ENCODE data around the gene OR5I1. TPM values are rescaled to one million over a fixed set of nuclear protein-coding genes. Genes with fewer than 3 reads are reported as not detected.
"Not testable (repeated sequence)": the region's sequence is repeated elsewhere in the genome, so short reads cannot be mapped to it uniquely, and the experiment has no call there.

Gene OR5I1
- total and polyA plus RNA-seq, 8 donors, result not detected

GRCh38 chr11:55920537-55920936 lies 15.7 kb downstream of the OR5I1 start:
- H3K27ac ChIP-seq, result no peak overlapping the region
- TF ChIP-seq POLR2A (IDR thresholded peaks at IDR 0.05) (no peak), EP300 (IDR thresholded peaks at IDR 0.05) (no peak), POLR2AphosphoS5 (IDR thresholded peaks at IDR 0.05) (no peak), CTCF (IDR thresholded peaks at IDR 0.05) (no peak)
- no peak overlapping the region for H3K4me3 ChIP-seq
- H3K4me1 ChIP-seq, result no peaks in the 10 kb centered on the region
- peaks cover 0 to 7% (median 0%) of the 10 kb centered on the region in 4 donors for H3K9me3 ChIP-seq
- H3K36me3 ChIP-seq, result no peaks in the 10 kb centered on the region
- WGBS, 5 donors, result 83 to 95% (median 88%) methylated on average over 3 to 5 of the region's 5 CpGs
- H3K27me3 ChIP-seq, result no peaks in the 10 kb centered on the region
- intact Hi-C loops (cut with DNase I; ENCODE audit: low total_unique reads), result no loop called here
- peak in 1 of 2 donors; percentile 0 for DNase-seq

GRCh38 chr11:55914482-55914881 lies 21.7 kb downstream of the OR5I1 start, which contains the start of gene OR5W2:
Gene OR5W2 (minus strand): TSS chr11:55914582. CDS start chr11:55914582, 0 bp downstream.
- no peaks in the 10 kb centered on the region for H3K27me3 ChIP-seq
- intact Hi-C loops (cut with DNase I; ENCODE audit: low total_unique reads), result no loop called here
- WGBS, 5 donors, result 38 to 78% (median 60%) methylated on average over 1 of the region's 1 CpG
- no peaks in the 10 kb centered on the region for H3K4me1 ChIP-seq
- no peak for DNase-seq
- no peaks in the 10 kb centered on the region for H3K36me3 ChIP-seq
- no peak within 1 kb of the TSS for H3K27ac ChIP-seq
- TF ChIP-seq CTCF (IDR thresholded peaks at IDR 0.05) (no peak), POLR2AphosphoS5 (IDR thresholded peaks at IDR 0.05) (no peak), EP300 (IDR thresholded peaks at IDR 0.05) (no peak), POLR2A (IDR thresholded peaks at IDR 0.05) (no peak)
- H3K4me3 ChIP-seq, result no peak within 1 kb of the TSS
- H3K9me3 ChIP-seq, result no peaks in the 10 kb centered on the region

- H3K27me3 ChIP-seq, result no peaks in the 10 kb centered on the region
- 18 to 41% (median 22%) methylated on average over 2 of the region's 2 CpGs for WGBS, 5 donors
- TF ChIP-seq CTCF (IDR thresholded peaks at IDR 0.05) (no peak), EP300 (IDR thresholded peaks at IDR 0.05) (no peak), POLR2A (IDR thresholded peaks at IDR 0.05) (no peak), POLR2AphosphoS5 (IDR thresholded peaks at IDR 0.05) (no peak)
- H3K4me1 ChIP-seq, result no peaks in the 10 kb centered on the region
- peaks cover 0 to 13% (median 0%) of the 10 kb centered on the region in 4 donors for H3K9me3 ChIP-seq
- no peaks in the 10 kb centered on the region for H3K36me3 ChIP-seq
- H3K27ac ChIP-seq, result no peak overlapping the region
- intact Hi-C loops (cut with DNase I; ENCODE audit: low total_unique reads), result no loop called here
- DNase-seq, result no peak
- H3K4me3 ChIP-seq, result no peak overlapping the region
Measured at GRCh38 chr11:55902308-55902707, 33.9 kb downstream of the OR5I1 start.

- 47 to 61% (median 51%) methylated on average over 8 of the region's 8 CpGs for WGBS, 5 donors
- DNase-seq, result no peak
- Histone ChIP-seq H3K4me3 (no peak overlapping the region), H3K9me3 (peaks cover 0 to 45% (median 6%) of the 10 kb centered on the region in 4 donors), H3K36me3 (no peaks in the 10 kb centered on the region), H3K4me1 (no peaks in the 10 kb centered on the region), H3K27ac (no peak overlapping the region), H3K27me3 (no peaks in the 10 kb centered on the region)
- no peak for TF ChIP-seq POLR2AphosphoS5 (IDR thresholded peaks at IDR 0.05)
- no peak for TF ChIP-seq POLR2A (IDR thresholded peaks at IDR 0.05)
- no peak for TF ChIP-seq CTCF (IDR thresholded peaks at IDR 0.05)
- no peak for TF ChIP-seq EP300 (IDR thresholded peaks at IDR 0.05)
- intact Hi-C loops (cut with DNase I; ENCODE audit: low total_unique reads), result no loop called here
Measured at GRCh38 chr11:55895216-55895615, 41.0 kb downstream of the OR5I1 start.

GRCh38 chr11:55885481-55885880 lies 50.7 kb downstream of the OR5I1 start:
- H3K4me3 ChIP-seq; intact Hi-C loops (cut with DNase I; ENCODE audit: low total_unique reads); H3K9me3 ChIP-seq; H3K36me3 ChIP-seq; DNase-seq; H3K27ac ChIP-seq; H3K4me1 ChIP-seq; H3K27me3 ChIP-seq: not testable (repeated sequence)
- 83 to 93% (median 87%) methylated on average over 9 of the region's 9 CpGs for WGBS, 5 donors

Measured in stomach (tissue), 9 donors.